HepG2 (cell line): Measurements from ENCODE around the gene PRR14. TPM values are rescaled to one million over a fixed set of nuclear protein-coding genes. Genes with fewer than 3 reads are reported as not detected.

Source experiments
- ATM ChIP-seq: fragments of 450-650 bp; IDR thresholded peaks from 2 replicates; pipeline ENCODE4 v1.7.1; 2017; ENCODE audit warnings: mild to moderate bottlenecking, borderline replicate concordance
- CHCHD3 ChIP-seq: sonication (generic); formaldehyde crosslinking; IDR thresholded peaks from 2 replicates; pipeline ENCODE4 v1.8.0; 2022; ENCODE audit warnings: mild to moderate bottlenecking, missing genetic modification reagents, moderate library complexity
- HINFP ChIP-seq: sonication (generic); formaldehyde crosslinking; IDR thresholded peaks from 2 replicates; pipeline ENCODE4 v1.4.0; 2020; ENCODE audit warnings: low read depth, mild to moderate bottlenecking, missing genetic modification reagents
- MBD4 ChIP-seq: IDR thresholded peaks from 2 replicates; pipeline ENCODE4 v1.6.1; 2012; ENCODE audit warnings: low read length, inconsistent platforms, borderline replicate concordance
- NFYB ChIP-seq: sonication (generic); formaldehyde crosslinking; IDR thresholded peaks from 2 replicates; pipeline ENCODE4 v1.4.0; 2020; ENCODE audit warnings: missing genetic modification reagents
- TEF ChIP-seq: sonication (generic); formaldehyde crosslinking; IDR thresholded peaks from 2 replicates; pipeline ENCODE4 v1.5.0; 2020; ENCODE audit warnings: missing genetic modification reagents
- ZNF205 ChIP-seq: IDR thresholded peaks from 2 replicates; pipeline ENCODE4 v1.6.1; 2018; ENCODE audit warnings: missing biosample characterization, missing genetic modification reagents
- ZNF616 ChIP-seq: sonication (generic); formaldehyde crosslinking; IDR thresholded peaks from 2 replicates; pipeline ENCODE4 v1.5.0; 2020; ENCODE audit warnings: low read depth, mild to moderate bottlenecking, missing genetic modification reagents
- ZNF674 ChIP-seq: sonication (generic); formaldehyde crosslinking; IDR thresholded peaks from 2 replicates; pipeline ENCODE4 v1.5.0; 2020; ENCODE audit warnings: low read depth, mild to moderate bottlenecking, missing genetic modification reagents
- ZNF784 ChIP-seq: sonication (generic); formaldehyde crosslinking; IDR thresholded peaks from 2 replicates; pipeline ENCODE4 v1.5.1; 2020; ENCODE audit warnings: missing genetic modification reagents, mild to moderate bottlenecking, borderline replicate concordance
- ZSCAN25 ChIP-seq: sonication (generic); formaldehyde crosslinking; IDR thresholded peaks from 2 replicates; pipeline ENCODE4 v1.8.0; 2022; ENCODE audit warnings: mild to moderate bottlenecking, missing genetic modification reagents
- ZSCAN5A ChIP-seq: sonication (generic); formaldehyde crosslinking; IDR thresholded peaks from 2 replicates; pipeline ENCODE4 v1.8.0; 2022; ENCODE audit warnings: mild to moderate bottlenecking, missing genetic modification reagents, borderline replicate concordance
- polyA plus RNA-seq, 8 experiments: library from polyadenylated mRNA; depleted of rRNA in 3 of 8; stranded (reverse) in 7 of 8; unstranded in 1 of 8; fragments of >200 nt; fragmentation: Illumina TruSeq in 4 of 8; extraction: Trizol in 4 of 8; gene quantifications; 2 replicates each; pipeline versions ENCODE4 v1.2.1 to v1.2.3, GENCODE V29; 2011 to 2016; ENCODE audit warnings: low read depth in 4 of 8, missing spikeins in 1 of 8, mixed read lengths in 1 of 8; ENCODE audit not compliant: insufficient read depth in 1 of 8
- total RNA-seq, 5 experiments: library from RNA; depleted of rRNA; stranded (reverse); fragments of >200 nt; fragmentation: Illumina TruSeq; extraction: Trizol; gene quantifications; 2 replicates each; pipeline ENCODE4 v1.2.3, GENCODE V29; 2016; ENCODE audit warnings: low read depth in 1 of 5

PRR14 gene
- total and polyA plus RNA-seq, 2 of the 13 experiments (the other 11 are each of a cell fraction or from before 2014, with no cell fraction given) = 8.4 to 11.0 TPM

GRCh38 chr16:30609002-30609925, 41.5 kb upstream of the PRR14 start (continued):
- TF ChIP-seq HINFP (CRISPR knock-in tag) (peak; percentile 29; the same call in 1 of the 2 replicates), NFYB (CRISPR knock-in tag) (no peak), ZSCAN25 (CRISPR knock-in tag) (no peak), ZNF205 (CRISPR knock-in tag) (no peak), ZSCAN5A (CRISPR knock-in tag) (no peak), ZNF784 (CRISPR knock-in tag) (no peak; the same call in 1 of the 2 replicates), CHCHD3 (CRISPR knock-in tag) (no peak; the same call in 1 of the 2 replicates), ZNF674 (CRISPR knock-in tag) (peak; percentile 71; the same call in 1 of the 2 replicates), ATM (no peak), ZNF616 (CRISPR knock-in tag) (no peak), MBD4 (no peak), TEF (CRISPR knock-in tag) (no peak)
